Calu3 (cell line): ENCODE results near the gene SACM1L. TPM values are rescaled to one million over a fixed set of nuclear protein-coding genes. Genes with fewer than 3 reads are reported as not detected.

Source experiments
- BruUV-seq: library from RNA; stranded (reverse); fragments of 400-500 nt; replicated peaks from 2 replicates; lab custom pipeline; 2021; lab: Mats Ljungman, UMichigan
- CTCF ChIA-PET: fragments of 300-600 bp; sonication (Branson Sonifier 250); formaldehyde crosslinking; loops from one replicate; lab custom pipeline; 2022; ENCODE audit warnings: antibody characterized with exemption; lab: Charles Lee
- DNase-seq: peaks from one replicate; pipeline ENCODE4 v3.0.0; 2022
- H3K27ac Mint-ChIP-seq: one replicate; pipeline ENCODE4 v1.8.0; 2022; ENCODE audit warnings: mixed read lengths; ENCODE audit not compliant: unreplicated experiment
- H3K27me3 Mint-ChIP-seq: one replicate; pipeline ENCODE4 v1.8.0; 2022; ENCODE audit warnings: mixed read lengths; ENCODE audit not compliant: unreplicated experiment
- H3K36me3 Mint-ChIP-seq: one replicate; pipeline ENCODE4 v1.8.0; 2022; ENCODE audit warnings: mild to moderate bottlenecking, moderate library complexity, mixed read lengths; ENCODE audit not compliant: insufficient read depth, unreplicated experiment
- H3K4me1 Mint-ChIP-seq: one replicate; pipeline ENCODE4 v1.8.0; 2022; ENCODE audit warnings: mild to moderate bottlenecking, low read depth, mixed read lengths; ENCODE audit not compliant: unreplicated experiment
- H3K4me3 Mint-ChIP-seq: one replicate; pipeline ENCODE4 v1.8.0; 2022; ENCODE audit warnings: mild to moderate bottlenecking, low read depth, moderate library complexity, mixed read lengths; ENCODE audit not compliant: unreplicated experiment
- H3K9me3 Mint-ChIP-seq: one replicate; pipeline ENCODE4 v1.8.0; 2022; ENCODE audit warnings: low read depth, mixed read lengths; ENCODE audit not compliant: unreplicated experiment
- CTCF ChIP-seq: fragments of 200-600 bp; IDR thresholded peaks from one replicate; pipeline ENCODE4 v1.8.0; 2022; ENCODE audit warnings: antibody characterized with exemption; ENCODE audit not compliant: unreplicated experiment
- intact Hi-C: fragments of 100-400 bp; cut with micrococcal nuclease; formaldehyde crosslinking; loops from one replicate; pipeline ENCODE4 v1.10.0; 2022; ENCODE audit not compliant: unreplicated experiment
- total RNA-seq: library from RNA; stranded (reverse); gene quantifications from 2 replicates; pipeline ENCODE4 v1.2.3, GENCODE V29; 2022

The SACM1L gene
- total RNA-seq, 1 experiment from 2014 or later = 40.5 TPM

GRCh38 chr3:45664578-45664977, 24.6 kb upstream of the SACM1L start:
- no TSS peak for BruUV-seq
- peaks cover 16% of the 10 kb centered on the region for H3K36me3 Mint-ChIP-seq
- intact Hi-C loops = no loop called here
- no peak overlapping the region for H3K27ac Mint-ChIP-seq
- DNase-seq = no peak
- H3K27me3 Mint-ChIP-seq = no peaks in the 10 kb centered on the region
- no peak for TF ChIP-seq CTCF
- H3K4me3 Mint-ChIP-seq = no peak overlapping the region
- CTCF ChIA-PET = no interaction called here
- peaks cover 17% of the 10 kb centered on the region for H3K4me1 Mint-ChIP-seq
- H3K9me3 Mint-ChIP-seq = no peaks in the 10 kb centered on the region

GRCh38 chr3:45665101-45665572, 24.1 kb upstream of the SACM1L start:
- peak; percentile 32 for TF ChIP-seq CTCF
- DNase-seq = peak; percentile 42
- no TSS peak for BruUV-seq
- CTCF ChIA-PET = no interaction called here
- Mint-ChIP-seq H3K4me1 (peaks cover 12% of the 10 kb centered on the region), H3K36me3 (peaks cover 20% of the 10 kb centered on the region), H3K27me3 (no peaks in the 10 kb centered on the region), H3K27ac (no peak overlapping the region), H3K4me3 (no peak overlapping the region), H3K9me3 (no peaks in the 10 kb centered on the region)
- intact Hi-C loops = no loop called here

GRCh38 chr3:45666757-45667431, 22.3 kb upstream of the SACM1L start:
- no TSS peak for BruUV-seq
- Mint-ChIP-seq H3K27me3 (no peaks in the 10 kb centered on the region), H3K9me3 (no peaks in the 10 kb centered on the region), H3K4me3 (no peak overlapping the region), H3K4me1 (peaks cover 11% of the 10 kb centered on the region), H3K36me3 (peaks cover 20% of the 10 kb centered on the region), H3K27ac (no peak overlapping the region)
- intact Hi-C loops = no loop called here
- DNase-seq = no peak
- TF ChIP-seq CTCF = no peak
- CTCF ChIA-PET = interaction anchor here (0.9 kb wide), 1 partner anchor 14 kb away, joined by 3 read pairs; no protein-coding TSS in a partner anchor

- Mint-ChIP-seq H3K36me3 (peaks cover 24% of the 10 kb centered on the region), H3K4me3 (no peak overlapping the region), H3K27me3 (no peaks in the 10 kb centered on the region), H3K27ac (no peak overlapping the region), H3K9me3 (no peaks in the 10 kb centered on the region), H3K4me1 (peaks cover 11% of the 10 kb centered on the region)
- intact Hi-C loops = no loop called here
- BruUV-seq = no TSS peak
- no peak for DNase-seq
- CTCF ChIA-PET = interaction anchor here (0.8 to 0.9 kb wide), 2 partner anchors 15 to 457 kb away, joined by 3 read pairs; no protein-coding TSS in a partner anchor
- TF ChIP-seq CTCF = no peak
These were observed 21.6 kb upstream of the SACM1L start for GRCh38 chr3:45667569-45667934.
